Hepatocyte (in vitro differentiated cells): ENCODE results near the gene CSTPP1.

Source experiments
- EZH2 ChIP-seq: fragments of 200-600 bp; sonication (generic); IDR thresholded peaks from 2 replicates; pipeline ENCODE4 v1.6.1; 2016; ENCODE audit warnings: antibody characterized with exemption, mild to moderate bottlenecking, borderline replicate concordance
- EZH2phosphoT487 ChIP-seq: fragments of 200-600 bp; sonication (generic); IDR thresholded peaks from one replicate; pipeline ENCODE4 v1.6.1; 2018; ENCODE audit warnings: antibody characterized with exemption, mild to moderate bottlenecking, low read depth, moderate library complexity; ENCODE audit not compliant: unreplicated experiment, severe bottlenecking
- TF ChIP-seq, protein P1 (sequence below): fragments of 200-600 bp; sonication (generic); IDR thresholded peaks from 2 replicates; pipeline ENCODE4 v1.5.1; 2016; ENCODE audit warnings: antibody characterized with exemption, mild to moderate bottlenecking; ENCODE audit not compliant: poor library complexity

GRCh38 chr11:47136327-47136726 lies 199.8 kb downstream of the CSTPP1 start:
- TF ChIP-seq, protein P1, sequence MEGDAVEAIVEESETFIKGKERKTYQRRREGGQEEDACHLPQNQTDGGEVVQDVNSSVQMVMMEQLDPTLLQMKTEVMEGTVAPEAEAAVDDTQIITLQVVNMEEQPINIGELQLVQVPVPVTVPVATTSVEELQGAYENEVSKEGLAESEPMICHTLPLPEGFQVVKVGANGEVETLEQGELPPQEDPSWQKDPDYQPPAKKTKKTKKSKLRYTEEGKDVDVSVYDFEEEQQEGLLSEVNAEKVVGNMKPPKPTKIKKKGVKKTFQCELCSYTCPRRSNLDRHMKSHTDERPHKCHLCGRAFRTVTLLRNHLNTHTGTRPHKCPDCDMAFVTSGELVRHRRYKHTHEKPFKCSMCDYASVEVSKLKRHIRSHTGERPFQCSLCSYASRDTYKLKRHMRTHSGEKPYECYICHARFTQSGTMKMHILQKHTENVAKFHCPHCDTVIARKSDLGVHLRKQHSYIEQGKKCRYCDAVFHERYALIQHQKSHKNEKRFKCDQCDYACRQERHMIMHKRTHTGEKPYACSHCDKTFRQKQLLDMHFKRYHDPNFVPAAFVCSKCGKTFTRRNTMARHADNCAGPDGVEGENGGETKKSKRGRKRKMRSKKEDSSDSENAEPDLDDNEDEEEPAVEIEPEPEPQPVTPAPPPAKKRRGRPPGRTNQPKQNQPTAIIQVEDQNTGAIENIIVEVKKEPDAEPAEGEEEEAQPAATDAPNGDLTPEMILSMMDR = no peak
- TF ChIP-seq EZH2 (no peak), EZH2phosphoT487 (no peak)
